NOMO-1 treated with DMSO at 0.1 percent for 48 hours (cell line): Measurements from ENCODE around the gene CAPN5.

ENCODE experiments used
- DNase-seq: peaks from one replicate; lab custom pipeline; 2025; ENCODE audit not compliant: unreplicated experiment; lab: John Stamatoyannopoulos, UW

Gene CAPN5

GRCh38 chr11:77114089-77114463, 47.3 kb downstream of the CAPN5 start:
- no peak for DNase-seq

DNA sequence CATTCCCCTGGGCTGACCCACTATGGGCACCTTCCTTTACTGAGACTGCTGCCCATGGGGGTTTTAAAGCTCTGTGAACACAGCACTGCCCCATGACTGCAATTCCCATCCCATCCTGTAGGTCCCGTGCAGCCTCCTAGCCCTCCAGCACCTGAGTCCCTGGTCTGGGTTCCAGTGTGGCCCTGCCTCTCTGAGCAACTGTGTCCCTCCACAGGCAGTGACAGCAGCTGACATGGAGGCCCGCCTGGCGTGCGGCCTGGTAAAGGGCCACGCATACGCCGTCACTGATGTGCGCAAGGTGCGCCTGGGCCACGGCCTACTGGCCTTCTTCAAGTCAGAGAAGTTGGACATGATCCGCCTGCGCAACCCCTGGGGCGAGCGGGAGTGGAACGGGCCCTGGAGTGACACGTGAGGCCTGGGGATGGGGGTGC, 48.4 kb downstream of the CAPN5 start:
- no peak for DNase-seq

DNA sequence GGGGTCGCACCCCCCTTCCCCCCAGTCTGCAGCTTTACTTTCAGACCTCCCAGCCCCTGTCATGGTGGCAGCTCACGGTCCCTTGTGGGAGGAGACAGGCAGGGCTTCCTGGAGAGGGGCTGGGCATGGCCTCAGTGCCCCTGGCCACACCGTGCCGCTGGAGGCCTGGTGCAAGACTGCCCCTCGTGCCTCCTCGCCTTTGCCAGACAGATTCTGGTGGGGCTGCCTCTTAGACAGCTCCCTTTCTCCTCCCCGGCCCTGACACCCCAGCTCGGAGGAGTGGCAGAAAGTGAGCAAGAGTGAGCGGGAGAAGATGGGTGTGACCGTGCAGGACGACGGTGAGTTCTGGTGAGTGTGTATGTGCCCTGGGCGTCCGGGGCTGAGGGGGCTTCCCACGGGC, 49.2 kb downstream of the CAPN5 start:
- DNase-seq = no peak

DNA sequence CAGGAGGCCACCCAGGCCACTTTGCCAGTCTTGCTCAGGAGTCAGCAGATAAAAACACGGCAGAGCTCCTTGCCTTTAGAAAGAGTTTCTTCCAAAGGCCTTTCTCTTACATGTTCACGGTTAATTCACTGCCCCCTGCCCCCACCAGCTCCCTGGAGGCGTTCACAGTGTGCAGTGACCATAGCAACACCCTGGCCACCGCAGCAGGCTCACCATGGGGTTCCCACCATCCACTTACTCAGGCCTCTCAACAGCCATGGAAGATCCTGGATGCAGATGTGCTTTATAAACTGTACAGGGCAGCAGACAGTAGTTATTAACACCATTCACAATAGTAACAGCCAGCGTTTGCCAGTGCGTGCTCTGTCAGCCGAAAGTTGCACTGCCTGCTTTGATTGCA, 50.7 kb downstream of the CAPN5 start:
- no peak for DNase-seq

GRCh38 chr11:77118086-77118485, 51.3 kb downstream of the CAPN5 start:
- no peak for DNase-seq

- DNase-seq = no peak
Measured at GRCh38 chr11:77118971-77119370, 52.2 kb downstream of the CAPN5 start.

- DNase-seq = no peak
Measured at GRCh38 chr11:77119531-77119936, 52.8 kb downstream of the CAPN5 start.

- no peak for DNase-seq
Measured at GRCh38 chr11:77120571-77120970, 53.8 kb downstream of the CAPN5 start.

GRCh38 chr11:77121096-77121640, 54.4 kb downstream of the CAPN5 start:
- DNase-seq = no peak

DNA sequence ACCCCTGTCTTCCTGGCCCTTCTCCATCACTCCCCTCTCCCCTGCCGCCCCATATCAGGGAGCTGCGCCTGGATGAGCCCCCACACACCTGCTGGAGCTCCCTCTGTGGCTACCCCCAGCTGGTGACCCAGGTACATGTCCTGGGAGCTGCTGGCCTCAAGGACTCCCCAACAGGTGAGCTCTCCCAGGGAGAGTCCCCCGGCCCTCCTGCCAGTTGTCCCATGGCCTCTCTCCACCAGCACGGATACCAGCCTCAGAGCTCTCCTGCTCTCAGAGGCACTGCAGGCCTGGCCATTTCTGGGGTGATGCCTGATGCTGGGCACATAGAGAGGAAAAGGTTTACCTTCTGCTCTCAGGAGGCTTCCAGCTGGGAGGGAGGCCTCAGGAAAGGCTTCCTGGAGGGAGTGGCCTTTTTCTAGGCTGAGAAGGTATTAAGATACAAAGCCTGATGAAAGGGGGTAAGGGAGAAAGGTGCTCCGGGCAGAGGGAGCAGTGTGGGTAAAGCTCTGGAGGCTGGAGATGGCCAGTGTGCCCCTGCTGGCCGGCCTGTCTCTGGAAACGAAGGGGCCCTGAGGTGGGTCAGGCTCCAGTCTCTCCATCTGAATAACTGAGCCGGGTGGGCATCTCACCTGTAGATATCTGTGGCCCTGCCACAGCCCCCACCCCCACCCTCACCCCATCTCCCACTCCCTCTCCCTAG, 55.3 kb downstream of the CAPN5 start:
- no peak for DNase-seq

DNA sequence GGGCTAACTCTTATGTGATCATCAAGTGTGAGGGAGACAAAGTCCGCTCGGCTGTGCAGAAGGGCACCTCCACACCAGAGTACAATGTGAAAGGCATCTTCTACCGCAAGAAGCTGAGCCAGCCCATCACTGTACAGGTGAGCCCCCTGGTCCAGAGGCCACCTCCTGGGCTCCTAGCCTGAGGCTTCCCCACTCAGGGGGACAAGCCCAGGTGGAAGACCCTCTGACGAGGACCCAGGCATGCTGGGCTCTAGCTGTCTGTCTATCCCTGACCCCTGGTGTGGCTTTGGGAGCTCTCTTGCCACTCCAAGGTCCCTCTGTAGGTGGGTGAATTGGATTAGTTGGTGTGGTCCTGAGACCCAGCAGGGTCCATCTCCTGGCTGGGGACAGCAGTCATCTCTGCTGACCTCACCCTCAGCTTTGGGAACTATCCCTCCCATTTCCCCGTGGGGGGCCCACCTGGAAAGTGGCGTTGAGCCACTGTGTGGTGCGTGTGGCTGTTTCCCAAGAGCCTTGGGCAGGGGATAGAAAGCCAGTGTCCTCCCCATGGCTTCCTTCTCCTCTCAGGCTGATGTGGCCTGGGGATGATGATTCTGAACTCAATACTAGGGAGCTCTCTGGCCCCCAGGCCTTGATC, 55.9 kb downstream of the CAPN5 start:
- no peak for DNase-seq

GRCh38 chr11:77123591-77123990, 56.8 kb downstream of the CAPN5 start:
- DNase-seq = no peak

DNA sequence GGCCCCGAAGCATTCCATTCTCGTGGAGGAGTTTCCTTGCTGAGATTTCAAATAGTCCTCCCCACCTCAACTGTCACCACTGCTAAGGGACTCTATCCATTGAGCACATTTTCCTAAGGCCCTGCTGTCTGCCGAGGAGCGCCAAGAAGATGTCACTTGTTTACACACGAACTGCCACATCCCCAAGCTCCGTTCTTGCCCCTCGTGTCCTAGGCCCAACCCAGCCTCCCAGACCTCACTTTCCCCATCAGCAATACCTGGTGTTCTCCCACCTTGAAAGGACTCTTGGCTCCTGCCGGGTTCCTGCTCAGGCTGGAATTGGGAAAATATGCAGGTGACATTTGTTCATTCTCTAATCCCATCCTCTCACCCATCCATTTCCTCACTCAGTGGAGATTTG, 57.3 kb downstream of the CAPN5 start:
- DNase-seq = no peak

- no peak for DNase-seq
Measured at GRCh38 chr11:77124488-77124887, 57.7 kb downstream of the CAPN5 start.

DNA sequence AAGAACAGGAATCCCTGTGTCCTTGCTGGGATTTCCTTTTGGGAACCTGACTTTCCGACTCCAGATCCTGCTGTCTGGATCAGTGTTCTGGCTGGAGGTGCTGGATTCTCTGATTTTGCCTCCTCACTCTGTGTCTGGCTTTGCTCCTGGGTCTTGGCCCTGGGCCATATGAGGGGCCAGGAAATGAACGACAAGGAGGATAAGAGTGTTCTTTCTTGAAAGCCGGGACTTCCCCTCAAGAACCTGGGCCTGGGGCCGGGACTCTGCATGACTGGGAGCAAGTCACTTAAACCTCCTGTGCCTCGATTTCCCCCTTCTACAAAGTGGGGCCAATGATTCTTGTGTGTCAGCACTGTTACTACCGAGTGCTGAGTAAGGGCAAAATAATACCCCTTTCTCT, 58.4 kb downstream of the CAPN5 start:
- DNase-seq = no peak

DNA sequence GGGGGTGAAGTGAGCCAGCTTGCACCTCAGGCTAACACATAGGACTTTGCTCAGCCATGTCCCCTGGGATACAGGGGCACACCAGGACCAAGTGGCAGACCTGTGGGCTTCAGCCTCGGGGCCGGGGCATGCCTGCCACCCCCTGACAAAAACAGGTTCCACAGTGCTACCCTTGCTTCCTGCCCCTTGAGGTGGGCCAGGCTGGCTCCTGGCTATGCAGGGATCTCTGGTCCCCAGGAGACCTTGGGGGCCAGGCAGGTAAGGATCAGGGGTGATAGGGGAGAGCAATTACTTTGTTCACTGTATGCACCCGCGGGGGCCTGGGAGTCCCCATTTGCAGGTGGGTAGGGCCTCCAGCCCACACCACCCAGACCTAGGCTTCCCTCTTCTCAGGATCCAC, 58.9 kb downstream of the CAPN5 start:
- no peak for DNase-seq

GRCh38 chr11:77126156-77126775, 59.5 kb downstream of the CAPN5 start:
- DNase-seq = no peak

GRCh38 chr11:77126861-77127234, 60.1 kb downstream of the CAPN5 start:
- DNase-seq = no peak

GRCh38 chr11:77127235-77127911, 60.6 kb downstream of the CAPN5 start:
- peak; percentile 35 for DNase-seq

DNA sequence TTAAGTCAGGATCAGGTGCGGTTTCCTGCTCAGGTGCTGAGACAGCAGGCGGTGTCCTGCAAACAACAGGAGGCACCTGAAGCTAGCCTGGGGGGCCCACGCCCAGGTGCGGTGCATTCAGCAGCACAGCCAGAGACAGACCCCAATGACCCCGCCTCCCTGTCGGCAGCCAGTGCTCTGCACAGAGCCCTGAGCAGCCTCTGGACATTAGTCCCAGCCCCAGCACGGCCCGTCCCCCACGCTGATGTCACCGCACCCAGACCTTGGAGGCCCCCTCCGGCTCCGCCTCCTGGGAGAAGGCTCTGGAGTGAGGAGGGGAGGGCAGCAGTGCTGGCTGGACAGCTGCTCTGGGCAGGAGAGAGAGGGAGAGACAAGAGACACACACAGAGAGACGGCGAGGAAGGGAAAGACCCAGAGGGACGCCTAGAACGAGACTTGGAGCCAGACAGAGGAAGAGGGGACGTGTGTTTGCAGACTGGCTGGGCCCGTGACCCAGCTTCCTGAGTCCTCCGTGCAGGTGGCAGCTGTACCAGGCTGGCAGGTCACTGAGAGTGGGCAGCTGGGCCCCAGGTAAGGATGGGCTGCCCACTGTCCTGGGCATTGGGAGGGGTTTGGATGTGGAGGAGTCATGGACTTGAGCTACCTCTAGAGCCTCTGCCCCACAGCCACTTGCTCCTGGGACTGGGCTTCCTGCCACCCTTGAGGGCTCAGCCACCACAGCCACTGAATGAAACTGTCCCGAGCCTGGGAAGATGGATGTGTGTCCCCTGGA, 61.3 kb downstream of the CAPN5 start, which contains the start of gene MYO7A:
MYO7A (plus strand) TSS at position 327 of the 772 bp plus-strand sequence. CDS start 2,389 bp downstream, outside the sequence.
- no peak for DNase-seq
